Measurements from ENCODE around the gene FBXO4. TPM values are rescaled to one million over a fixed set of nuclear protein-coding genes. Genes with fewer than 3 reads are reported as not detected.

Gene FBXO4
- total and polyA plus RNA-seq, 2 of the 8 experiments (the other 6 are each of a cell fraction or from before 2014, with no cell fraction given) = 0.60 to 0.88 TPM

DNA sequence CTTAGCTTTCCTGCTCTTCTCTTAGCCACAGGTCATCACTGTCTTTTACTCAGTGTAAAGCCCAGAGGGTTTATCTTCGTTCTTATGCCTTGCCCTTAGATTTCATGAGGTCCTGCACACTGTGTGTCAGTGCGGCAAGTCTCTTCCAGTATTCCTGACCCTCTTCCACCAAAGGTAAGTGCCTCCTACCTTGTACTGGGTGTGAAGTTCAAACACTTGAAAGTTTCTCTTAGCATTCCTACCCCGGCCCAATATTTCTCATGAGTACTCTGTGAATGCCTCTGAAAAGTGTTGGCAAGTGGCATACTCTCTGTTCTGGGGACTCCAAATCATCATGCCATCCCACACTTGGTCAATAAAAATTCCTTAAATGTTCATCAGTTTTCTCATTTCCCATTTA is 37.4 kb downstream of the FBXO4 start (continued):
- TF ChIP-seq, protein P1, sequence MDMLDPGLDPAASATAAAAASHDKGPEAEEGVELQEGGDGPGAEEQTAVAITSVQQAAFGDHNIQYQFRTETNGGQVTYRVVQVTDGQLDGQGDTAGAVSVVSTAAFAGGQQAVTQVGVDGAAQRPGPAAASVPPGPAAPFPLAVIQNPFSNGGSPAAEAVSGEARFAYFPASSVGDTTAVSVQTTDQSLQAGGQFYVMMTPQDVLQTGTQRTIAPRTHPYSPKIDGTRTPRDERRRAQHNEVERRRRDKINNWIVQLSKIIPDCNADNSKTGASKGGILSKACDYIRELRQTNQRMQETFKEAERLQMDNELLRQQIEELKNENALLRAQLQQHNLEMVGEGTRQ (IDR thresholded peaks at IDR 0.05; ENCODE audit: low read length) = no peak
- TF ChIP-seq CHD1 (IDR thresholded peaks at IDR 0.05; ENCODE audit: low read depth, low read length) = no peak

Data from H1 (cell line).